HG03066 (cell line): ENCODE results near the gene GADD45GIP1.
"Not testable (repeated sequence)": the region's sequence is repeated elsewhere in the genome, so short reads cannot be mapped to it uniquely, and the experiment has no call there.

Experiments
- ATAC-seq: cut with Tn5 transposase; IDR thresholded peaks from one replicate; pipeline ENCODE4 v1.9.1; 2021; ENCODE audit warnings: low read depth; ENCODE audit not compliant: unreplicated experiment

Gene GADD45GIP1

DNA sequence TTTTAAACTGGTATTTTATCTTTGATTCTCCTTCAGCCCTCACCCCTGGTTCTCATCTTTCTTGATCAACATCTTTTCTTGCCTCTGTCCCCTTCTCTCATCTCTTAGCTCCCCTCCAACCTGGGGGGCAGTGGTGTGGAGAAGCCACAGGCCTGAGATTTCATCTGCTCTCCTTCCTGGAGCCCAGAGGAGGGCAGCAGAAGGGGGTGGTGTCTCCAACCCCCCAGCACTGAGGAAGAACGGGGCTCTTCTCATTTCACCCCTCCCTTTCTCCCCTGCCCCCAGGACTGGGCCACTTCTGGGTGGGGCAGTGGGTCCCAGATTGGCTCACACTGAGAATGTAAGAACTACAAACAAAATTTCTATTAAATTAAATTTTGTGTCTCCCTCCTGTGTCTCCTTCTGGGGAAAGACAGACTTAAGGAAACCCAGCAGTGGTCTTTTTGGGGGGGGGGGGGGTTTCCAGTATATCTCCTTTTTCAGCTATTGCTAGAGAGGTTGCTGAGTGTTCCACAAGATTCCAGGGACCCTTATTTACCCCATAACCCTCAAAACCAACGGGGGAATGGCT lies 12.8 kb downstream of the GADD45GIP1 start:
- ATAC-seq = no peak

DNA sequence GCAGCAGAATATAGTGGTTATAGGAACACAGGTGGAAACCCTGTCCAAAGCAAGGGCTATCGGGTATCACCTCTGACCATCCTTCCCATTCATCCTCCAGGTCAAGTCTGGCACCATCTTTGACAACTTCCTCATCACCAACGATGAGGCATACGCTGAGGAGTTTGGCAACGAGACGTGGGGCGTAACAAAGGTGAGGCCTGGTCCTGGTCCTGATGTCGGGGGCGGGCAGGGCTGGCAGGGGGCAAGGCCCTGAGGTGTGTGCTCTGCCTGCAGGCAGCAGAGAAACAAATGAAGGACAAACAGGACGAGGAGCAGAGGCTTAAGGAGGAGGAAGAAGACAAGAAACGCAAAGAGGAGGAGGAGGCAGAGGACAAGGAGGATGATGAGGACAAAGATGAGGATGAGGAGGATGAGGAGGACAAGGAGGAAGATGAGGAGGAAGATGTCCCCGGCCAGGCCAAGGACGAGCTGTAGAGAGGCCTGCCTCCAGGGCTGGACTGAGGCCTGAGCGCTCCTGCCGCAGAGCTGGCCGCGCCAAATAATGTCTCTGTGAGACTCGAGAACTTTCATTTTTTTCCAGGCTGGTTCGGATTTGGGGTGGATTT lies 13.5 kb downstream of the GADD45GIP1 start:
- ATAC-seq = no peak

- ATAC-seq = no peak
Observed at GRCh38 chr19:12940897-12941296, 16.1 kb downstream of the GADD45GIP1 start.

DNA sequence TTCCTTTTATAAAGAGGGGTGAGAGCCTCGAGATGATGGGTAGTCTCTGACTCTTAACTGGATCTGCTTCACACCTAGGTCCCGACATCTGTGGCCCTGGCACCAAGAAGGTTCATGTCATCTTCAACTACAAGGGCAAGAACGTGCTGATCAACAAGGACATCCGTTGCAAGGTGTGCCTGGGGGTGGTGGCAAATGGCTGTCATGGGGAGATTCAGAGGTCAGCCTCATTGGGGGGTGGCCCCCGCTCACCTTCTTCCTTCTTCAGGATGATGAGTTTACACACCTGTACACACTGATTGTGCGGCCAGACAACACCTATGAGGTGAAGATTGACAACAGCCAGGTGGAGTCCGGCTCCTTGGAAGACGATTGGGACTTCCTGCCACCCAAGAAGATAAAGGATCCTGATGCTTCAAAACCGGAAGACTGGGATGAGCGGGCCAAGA lies 17.0 kb downstream of the GADD45GIP1 start:
- no peak for ATAC-seq

DNA sequence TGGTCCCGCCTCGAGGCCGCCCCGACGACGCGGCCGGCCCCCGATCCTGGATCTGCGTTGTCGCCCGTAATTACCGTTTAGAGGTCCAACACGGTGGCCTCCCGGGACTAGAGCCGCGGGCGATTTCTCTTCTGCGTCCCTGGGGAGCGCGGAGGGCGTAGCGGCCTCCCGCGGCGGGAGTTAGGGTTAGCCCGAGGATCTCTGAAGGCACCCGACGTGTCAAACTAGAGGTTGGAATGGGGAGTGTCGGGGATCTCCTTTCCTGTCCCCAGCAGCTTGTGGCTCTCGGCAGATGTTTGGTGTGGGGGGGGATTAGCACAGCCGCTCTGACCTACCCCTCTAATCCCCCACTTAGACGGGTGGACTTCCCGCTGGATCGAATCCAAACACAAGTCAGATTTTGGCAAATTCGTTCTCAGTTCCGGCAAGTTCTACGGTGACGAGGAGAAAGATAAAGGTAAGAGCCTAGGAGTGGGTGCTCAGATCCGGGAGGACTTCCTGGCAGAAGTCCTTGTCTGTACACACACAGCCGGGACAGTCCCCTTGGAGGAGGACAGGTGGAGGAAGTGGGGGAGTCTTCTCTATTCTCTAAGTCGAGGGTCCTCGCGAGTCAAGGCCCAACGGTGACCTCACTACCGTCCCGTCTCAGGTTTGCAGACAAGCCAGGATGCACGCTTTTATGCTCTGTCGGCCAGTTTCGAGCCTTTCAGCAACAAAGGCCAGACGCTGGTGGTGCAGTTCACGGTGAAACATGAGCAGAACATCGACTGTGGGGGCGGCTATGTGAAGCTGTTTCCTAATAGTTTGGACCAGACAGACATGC lies 18.0 kb downstream of the GADD45GIP1 start:
- ATAC-seq = no peak

GRCh38 chr19:12937927-12938778 lies 18.9 kb downstream of the GADD45GIP1 start, which contains the start of gene CALR:
Gene CALR, plus strand, starts transcription at chr19:12938609. Its CDS starts 71 bp downstream, at chr19:12938680.
- peak; percentile 85 for ATAC-seq

GRCh38 chr19:12937093-12937926 lies 19.7 kb downstream of the GADD45GIP1 start:
- no peak for ATAC-seq

DNA sequence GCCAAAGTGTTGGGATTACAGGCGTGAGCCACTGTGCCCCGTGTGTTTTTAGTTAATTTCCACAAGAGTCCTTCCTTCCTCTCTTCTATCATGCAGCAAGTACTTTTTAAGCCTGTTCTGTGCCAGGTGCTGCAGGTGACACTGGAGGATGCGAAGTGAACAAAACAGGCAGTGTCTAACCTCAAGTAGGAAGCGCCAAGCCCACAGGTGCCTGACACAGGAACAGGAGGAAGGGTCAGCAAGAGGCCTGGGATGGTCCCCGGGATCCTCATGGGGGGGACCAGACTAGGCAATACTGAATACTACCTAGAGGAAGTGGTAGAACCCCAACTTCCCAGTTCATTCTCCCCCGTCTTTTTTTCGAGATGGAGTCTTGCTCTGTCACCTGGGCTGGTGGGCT lies 20.4 kb downstream of the GADD45GIP1 start:
- ATAC-seq = no peak

DNA sequence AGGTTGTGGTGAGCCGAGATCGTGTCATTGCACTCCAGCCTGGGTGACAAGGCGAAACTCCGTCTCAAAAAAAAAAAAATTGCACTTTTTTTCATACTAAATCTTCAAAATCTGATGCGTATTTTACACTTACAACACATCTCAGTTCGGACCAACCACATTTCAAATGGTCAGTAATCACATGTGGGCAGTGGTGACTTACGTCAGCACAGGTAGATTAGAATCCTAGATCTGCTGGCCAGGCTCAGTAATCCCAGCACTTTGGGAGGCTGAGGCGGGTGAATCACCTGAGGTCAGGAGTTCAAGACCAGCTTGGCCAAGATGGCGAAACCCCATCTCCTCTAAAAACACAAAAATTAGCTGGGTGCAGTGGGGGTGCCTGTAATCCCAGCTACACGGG lies 22.0 kb downstream of the GADD45GIP1 start:
- no peak for ATAC-seq

DNA sequence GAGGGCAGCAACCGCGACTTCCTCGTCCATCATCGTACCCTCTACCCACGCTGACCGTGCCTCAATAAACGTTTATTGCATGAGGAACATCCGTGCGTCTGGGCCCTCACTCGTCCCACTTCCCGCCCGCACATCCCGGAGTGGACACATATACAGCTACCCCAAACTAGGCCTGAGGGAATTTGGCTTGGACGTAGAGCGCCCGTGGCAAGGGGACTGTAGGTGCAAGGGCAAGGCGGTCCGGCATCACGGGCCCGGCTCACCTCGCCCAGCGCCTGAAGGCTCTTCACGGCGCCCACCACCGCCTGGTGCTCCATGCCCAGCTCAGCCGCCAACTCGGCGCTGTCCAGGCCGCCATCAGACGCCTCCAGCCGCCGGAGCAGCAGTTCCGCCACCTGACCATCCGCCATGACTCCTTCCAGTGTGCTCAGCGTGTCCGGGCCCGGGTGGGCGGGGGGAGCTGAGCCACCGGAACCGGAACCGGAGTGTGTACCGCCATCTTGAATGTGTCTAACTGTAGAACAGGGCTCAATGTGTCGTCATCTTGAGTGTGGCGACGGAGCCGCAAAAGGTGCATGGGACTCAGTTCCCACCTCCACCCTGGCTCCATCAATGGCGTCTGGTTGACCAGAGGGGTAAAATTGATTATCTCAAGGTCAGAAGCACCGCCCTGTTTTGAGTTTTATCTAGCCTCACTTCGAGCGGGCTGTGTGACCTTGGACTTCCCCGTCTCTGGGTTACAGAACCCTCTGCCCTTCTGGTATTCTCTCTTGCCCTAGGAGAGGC lies 23.5 kb downstream of the GADD45GIP1 start, which contains the start of gene FARSA:
FARSA (minus strand) TSS at position 425 of the 786 bp plus-strand sequence; CDS start at position 410, 15 bp downstream.
- no peak for ATAC-seq

DNA sequence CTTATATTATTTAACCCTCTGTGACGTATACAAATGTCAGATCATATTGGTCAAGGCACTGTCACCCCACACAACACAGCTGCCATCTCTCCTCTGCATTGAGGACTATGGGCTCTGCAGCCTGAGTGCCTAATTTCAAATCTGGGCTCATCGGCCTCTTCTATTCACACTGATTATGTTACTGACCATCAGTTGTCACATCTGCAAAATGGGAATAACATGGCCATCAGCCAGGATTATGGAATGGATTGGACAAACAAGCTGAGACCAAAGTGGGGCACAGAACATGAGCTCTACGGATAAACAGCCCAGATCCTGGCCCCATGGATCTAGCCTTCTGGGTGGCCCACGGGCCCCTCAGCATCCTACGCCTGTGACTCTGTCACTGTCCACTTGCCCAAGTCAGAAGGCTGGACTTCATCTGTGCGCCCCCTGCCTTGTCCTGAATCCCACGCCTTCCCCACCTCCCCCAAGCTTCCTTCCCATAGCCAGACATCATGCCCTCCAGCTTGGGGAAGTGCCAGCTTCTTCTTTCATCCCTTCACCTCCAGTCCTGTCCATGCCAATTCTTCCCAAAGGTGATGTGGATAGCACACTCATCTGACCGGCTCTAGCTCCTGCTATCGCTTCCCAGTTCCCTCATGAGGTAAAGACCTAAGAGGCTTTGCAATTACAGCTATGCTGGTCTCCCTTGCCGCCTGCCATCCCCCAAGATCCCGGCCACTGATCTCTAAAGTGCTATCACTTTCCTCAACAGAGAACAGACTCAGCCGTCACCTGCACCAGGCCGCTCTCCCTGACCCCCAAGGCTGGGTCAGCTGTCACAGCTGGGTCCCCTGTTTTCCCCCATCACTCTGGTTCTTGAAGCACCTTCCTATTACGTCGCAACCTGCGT lies 24.4 kb downstream of the GADD45GIP1 start:
- no peak for ATAC-seq

- ATAC-seq = no peak
Observed at GRCh38 chr19:12930002-12930645, 26.9 kb downstream of the GADD45GIP1 start.

DNA sequence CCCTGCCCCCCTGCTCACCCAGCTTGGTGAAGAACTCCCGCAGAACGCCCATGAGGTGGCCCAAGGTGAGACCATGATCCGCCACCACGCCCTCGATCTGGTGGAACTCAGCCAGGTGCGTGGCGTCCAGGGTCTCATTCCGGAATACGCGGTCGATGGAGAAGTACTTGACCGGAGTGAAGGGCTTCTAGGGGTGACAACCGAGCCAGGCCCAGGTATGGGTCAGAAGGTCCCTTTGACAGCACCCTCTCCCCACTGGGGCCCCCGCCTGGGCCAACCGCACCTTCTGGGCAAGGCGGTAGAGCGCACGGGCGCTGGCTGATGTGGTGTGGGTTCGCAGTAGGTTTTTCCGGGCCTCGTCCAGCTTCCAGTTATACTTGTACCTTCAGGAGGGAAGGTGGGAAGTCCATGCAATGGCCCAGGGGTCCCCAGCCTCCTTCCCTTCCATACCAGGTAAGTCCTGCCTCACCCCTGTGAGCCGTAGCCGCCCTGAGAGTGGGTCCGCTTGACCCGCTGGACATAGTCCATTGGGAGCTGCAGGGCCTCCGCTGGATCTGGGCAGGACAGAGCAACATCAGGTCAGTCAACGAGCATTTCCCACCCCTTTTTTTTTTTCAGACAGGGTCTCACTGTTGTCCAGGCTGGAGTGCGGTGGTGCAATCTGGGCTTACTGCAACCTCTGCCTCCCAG lies 32.3 kb downstream of the GADD45GIP1 start:
- no peak for ATAC-seq

- no peak for ATAC-seq
Observed at GRCh38 chr19:12922959-12923358, 34.1 kb downstream of the GADD45GIP1 start.

DNA sequence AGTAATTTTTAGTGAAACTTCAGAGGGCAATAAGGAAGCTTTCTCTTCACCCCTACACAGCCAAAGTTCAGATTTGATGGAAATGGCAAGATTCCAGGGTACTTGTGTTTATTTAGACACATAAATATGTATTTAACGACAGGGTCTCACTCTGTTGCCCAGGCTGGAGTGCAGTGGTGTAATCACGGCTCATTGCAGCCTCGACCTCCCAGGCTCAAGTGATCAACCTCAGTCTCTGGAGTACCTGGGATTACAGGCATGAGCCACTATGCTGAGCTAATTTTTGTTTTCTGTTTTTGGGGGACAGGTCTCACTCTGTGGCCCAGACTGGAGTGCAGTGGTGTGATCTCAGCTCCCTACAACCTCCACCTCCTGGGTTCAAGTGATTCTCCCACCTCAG lies 36.0 kb downstream of the GADD45GIP1 start:
- ATAC-seq = no peak

GRCh38 chr19:12918253-12918652 lies 38.8 kb downstream of the GADD45GIP1 start:
- ATAC-seq = no peak

DNA sequence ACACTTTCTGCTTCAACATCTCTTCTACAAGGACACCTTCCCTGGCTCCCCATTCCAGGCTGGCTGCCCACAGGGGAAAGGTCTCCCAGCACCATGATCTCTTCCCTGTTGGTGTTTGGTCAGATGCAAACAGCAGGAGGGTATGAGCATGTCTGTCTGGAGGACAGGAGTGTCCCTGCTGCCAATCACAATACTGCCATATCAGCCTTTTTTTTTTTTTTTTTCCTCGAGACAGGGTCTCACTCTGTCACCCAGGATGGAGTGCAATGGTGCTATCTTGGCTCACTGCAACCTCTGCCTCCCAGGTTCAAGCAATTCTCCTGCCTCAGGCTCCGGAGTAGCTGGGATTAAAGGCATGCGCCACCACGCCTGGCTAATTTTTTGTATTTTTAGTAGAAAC lies 41.2 kb downstream of the GADD45GIP1 start:
- not testable (repeated sequence) for ATAC-seq
